T1000 (cell line): Measurements from ENCODE around the gene TESK1.
"Not testable (repeated sequence)": the region's sequence is repeated elsewhere in the genome, so short reads cannot be mapped to it uniquely, and the experiment has no call there.

Experiments used
- DNase-seq: peaks from one replicate; lab custom pipeline; 2025; ENCODE audit warnings: mixed read lengths; lab: John Stamatoyannopoulos, UW

Gene TESK1

GRCh38 chr9:35579130-35579529 lies 25.9 kb upstream of the TESK1 start:
- no peak for DNase-seq

GRCh38 chr9:35579659-35580227 lies 25.3 kb upstream of the TESK1 start:
- not testable (repeated sequence) for DNase-seq

DNA sequence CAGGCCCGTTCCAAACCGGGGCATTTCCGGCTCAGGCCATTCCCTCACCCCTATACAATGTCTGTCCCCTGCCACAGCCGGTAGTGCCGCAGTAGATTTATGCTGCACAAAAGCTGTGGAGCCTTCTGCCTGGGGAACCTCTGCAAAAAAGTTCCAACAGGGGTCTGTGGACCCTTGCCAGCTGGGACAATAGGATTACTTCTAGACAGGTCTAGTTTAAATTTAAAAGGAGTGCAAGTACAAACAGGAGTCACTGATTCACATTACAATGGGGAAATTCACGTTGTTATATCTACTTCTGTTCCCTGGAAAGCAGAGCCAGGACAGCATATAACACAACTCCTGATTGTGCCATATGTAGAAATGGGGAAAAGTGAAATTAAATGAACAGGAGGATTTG lies 21.5 kb upstream of the TESK1 start:
- not testable (repeated sequence) for DNase-seq

DNA sequence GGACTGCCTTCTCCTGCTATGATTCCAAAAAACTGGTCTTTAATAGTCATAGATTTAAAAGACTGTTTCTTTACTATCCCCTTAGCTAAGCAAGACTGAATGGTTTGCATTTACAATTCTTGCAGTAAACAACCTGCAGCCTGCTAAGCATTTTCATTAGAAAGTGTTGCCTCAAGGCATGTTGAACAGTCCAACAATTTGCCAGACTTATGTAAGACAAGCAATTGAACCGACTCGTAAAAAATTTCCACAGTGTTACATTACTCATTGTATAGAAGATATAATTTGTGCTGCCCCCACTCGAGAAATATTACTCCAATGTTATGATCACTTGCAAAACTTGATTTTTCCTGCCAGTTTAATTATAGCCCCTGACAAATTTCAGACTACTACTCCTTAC lies 20.4 kb upstream of the TESK1 start:
- DNase-seq = not testable (repeated sequence)

DNA sequence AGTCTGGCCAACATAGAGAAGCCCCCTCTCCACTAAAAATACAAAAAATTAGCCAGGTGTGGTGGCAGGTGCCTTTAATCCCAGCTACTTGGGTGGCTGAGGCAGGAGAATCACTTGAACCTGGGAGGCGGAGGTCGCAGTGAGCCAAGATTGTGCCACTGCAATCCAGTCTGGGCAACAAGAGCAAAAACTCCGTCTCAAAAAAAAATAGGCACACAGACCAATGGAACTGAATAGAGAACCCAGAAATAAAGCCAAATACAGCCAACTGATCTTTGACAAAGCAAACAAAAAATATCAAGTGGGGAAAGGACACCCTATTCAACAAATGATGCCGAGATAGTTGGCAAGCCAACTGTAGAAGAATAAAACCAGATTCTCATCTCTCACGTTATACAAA lies 16.6 kb upstream of the TESK1 start:
- not testable (repeated sequence) for DNase-seq

DNA sequence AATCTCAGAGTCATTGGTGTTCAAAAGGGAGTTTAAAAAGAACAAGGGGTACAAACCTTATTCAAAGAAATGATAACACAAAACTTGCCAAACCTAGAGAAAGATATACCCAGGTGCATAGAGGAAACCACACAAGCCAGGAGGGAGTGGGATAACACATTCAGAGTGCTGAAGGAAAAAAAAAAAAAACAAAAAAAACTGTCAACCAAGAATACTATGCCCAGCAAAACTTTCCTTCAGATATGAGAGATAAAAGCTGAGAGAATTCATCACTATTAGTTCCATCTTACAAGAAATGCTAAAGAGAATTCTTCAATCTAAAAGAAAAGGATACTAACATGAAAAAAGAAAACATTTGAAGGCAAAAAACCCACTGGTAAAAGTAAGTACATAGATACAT lies 11.5 kb upstream of the TESK1 start:
- DNase-seq = no peak

DNA sequence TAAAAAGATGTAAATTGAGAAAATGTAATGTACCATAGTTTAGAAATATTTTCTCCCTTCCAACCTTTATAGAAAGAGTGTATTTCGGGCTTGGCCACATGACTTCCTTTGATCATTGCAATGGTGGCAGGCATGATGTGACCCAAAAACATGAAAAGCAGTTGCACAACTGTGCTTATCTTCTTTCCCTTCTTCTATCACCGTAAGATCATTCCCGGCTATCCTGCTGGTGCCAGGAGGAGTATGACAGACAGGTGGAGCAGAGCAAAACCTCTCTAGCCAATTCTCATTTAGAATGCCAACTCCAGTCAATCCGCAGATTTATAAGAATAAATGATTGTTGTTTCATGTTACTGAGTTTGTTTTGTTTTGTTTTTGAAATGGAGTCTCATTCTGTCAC lies 10.6 kb upstream of the TESK1 start:
- DNase-seq = no peak

- DNase-seq = not testable (repeated sequence)
Observed at GRCh38 chr9:35596907-35597306, 8.2 kb upstream of the TESK1 start.

DNA sequence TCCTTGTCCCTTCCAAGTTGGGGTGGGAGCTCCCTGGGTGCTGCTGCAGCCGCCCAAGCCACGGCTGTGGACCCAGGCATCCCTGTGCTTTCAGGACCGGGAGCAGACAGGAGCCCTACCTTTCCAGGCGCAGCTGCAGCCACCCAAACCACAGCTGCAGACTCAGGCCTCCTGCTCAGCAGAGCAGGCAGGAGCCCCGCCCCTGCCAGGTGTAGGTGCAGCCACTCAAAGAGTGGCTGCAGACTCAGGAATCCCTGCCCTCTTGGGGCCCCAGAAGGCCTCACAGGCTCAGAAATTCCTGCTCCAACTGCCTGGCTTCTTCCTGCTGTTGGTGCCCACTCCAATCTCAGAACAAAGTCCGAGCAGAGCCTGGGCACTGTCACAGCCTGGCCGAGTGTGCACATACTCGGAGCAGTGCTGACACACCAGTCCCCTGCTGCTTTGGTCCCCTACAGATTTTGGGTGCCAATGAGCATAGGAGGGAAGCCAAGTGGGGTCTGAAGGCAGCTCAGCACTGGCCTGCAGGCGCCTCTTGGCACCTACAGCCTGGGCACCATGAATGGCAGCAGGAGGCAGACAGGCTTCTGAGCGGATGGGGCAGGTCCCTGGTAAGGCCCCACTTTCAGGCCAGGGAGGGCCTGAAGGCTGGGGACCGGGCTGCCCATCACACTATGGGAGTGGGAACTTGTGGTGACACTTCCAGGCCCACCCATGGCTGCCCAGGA lies 6.0 kb upstream of the TESK1 start:
- no peak for DNase-seq

DNA sequence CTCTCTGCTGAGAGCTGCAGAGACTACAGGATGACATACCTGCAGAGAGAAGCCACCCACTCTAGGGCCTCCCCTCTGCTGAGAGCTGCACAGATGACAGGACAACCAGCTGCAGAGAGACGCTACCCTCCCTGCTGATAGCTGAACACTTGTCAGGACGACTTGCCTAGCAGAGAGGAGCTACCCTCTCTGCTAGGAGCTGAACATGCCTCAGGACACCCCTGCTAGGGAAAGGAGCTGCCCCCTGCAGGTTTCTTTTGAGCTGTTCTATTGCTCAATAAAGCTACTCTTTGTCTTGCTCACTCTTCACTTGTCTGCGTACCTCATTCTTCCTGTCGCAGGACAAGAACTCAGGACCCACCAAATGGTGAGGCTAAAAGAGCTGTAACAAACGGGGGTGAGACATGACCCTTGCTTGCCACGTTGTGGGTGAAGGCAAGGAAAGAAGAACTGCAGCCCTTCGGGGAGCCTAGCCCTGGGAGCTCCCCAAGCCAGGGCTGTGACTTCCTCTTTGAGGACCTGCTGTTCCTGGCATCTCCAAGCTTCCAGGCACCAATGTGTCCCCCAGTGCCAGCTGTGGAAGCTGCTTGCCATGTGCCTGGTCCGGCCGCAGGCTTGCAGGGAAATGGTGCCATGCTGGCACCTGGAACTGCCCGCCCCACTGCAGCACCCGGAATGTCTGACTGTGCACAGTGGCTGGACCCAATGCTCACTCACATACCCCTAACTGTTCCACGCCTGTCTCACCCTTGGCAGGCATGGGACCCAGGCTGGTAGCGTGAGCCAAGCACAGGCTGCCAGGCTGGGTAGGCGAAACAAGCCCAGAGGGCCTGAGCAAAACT lies 5.1 kb upstream of the TESK1 start:
- no peak for DNase-seq

GRCh38 chr9:35603506-35603985 lies 1.5 kb upstream of the TESK1 start:
- DNase-seq = no peak

DNA sequence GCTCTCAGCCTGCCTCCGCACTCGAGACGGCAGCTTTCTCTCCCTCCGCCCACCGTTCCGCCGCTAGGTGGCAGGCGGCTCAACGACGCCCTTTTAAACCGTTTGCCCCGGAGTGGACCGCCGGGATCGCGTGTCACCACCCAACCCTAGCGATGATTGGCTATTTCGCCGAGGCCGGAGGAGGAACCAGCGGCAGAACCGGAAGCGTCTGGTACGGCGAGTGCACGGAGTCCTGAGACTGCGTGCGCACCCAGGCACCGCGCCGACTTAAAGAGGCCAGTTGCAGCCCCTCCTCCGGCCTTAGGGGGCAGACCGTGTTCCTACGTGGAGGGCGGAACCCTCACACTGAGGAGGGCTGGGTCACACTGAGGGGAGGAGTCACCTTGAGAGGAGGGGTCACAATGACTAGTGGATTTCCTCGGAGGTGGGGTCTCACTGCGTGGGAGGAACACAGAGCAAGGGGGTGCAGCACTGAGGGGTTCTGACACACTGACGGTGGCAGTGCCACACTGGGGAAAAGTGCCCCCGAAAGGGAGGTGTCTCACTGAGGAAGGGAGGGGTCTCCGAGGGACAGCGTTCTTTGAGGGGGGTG lies 980 bp upstream of the TESK1 start:
- peak; percentile 97 for DNase-seq

GRCh38 chr9:35605351-35606137 lies 482 bp downstream of the TESK1 start:
- DNase-seq = no peak

DNA sequence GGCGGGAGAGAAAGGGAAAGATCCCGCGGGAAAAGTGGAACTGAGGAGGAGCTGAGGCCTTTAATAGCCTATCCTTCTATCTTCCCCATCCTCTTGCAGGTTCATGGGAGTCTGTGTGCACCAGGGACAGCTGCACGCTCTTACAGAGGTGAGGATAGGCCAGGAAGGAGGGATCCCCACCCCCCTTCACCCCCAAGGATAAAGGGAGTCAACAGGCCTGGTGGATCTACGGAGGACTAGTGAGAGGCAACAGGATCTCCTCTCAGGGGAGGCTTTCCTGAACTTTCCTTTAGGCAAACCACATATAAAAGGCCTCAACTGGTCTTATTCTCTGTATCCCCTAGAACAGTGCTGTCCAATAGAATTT lies 1.1 kb downstream of the TESK1 start:
- no peak for DNase-seq

GRCh38 chr9:35606726-35607125 lies 1.7 kb downstream of the TESK1 start:
- DNase-seq = no peak

DNA sequence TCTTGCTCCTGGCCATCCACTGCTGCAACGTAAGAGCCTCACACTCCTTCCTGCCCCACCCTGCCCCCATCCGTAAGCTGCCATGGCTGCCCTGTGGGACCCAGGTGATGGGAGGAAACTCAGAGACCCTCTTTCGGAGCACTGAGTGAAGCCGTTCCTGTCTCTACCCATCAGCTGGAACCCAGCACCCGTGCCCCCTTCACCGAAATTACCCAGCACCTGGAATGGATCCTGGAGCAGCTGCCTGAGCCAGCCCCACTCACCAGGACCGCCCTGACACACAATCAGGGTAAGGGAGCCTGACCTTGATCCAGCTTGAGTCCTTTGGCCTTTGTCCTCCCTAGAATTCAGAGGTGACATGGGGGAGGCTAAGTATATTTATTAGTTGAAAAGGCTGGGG lies 3.2 kb downstream of the TESK1 start:
- DNase-seq = no peak

DNA sequence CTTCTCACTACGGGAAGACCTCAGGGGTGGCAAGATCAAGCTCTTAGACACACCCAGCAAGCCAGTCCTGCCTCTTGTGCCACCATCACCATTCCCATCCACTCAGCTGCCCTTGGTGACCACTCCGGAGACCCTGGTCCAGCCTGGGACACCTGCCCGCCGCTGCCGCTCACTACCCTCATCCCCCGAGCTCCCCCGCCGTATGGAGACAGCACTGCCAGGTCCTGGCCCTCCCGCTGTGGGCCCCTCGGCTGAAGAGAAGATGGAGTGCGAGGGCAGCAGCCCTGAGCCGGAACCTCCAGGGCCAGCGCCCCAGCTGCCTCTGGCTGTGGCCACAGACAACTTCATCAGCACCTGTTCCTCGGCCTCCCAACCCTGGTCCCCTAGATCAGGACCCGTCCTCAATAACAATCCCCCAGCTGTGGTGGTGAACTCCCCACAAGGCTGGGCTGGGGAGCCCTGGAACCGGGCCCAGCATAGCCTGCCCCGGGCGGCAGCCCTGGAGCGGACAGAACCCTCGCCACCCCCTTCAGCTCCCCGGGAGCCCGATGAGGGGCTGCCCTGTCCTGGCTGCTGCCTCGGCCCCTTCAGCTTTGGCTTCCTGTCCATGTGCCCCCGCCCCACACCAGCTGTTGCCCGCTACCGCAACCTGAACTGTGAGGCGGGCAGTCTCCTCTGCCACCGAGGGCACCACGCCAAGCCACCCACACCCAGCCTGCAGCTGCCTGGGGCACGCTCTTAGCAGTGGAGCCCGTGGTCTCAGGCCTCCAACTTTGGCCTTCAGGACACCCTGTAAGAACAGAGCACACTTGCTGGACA lies 4.1 kb downstream of the TESK1 start:
- no peak for DNase-seq

DNA sequence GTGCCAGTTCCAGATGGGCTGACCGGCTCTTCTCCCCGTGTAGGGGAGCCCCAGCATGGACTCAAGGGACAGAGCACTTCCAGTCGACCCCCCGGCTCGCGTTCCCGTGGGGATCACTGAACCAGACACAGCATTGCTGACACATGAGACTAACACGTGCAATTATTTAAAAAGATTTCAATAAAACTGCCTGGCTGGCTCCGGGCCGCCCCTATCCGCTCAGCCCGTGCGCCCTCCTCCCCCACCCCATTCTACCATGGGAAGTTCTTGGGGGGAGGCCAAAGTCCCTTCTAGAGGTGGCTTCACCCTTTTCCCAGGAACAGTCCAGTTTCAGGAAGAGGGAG lies 4.7 kb downstream of the TESK1 start:
- no peak for DNase-seq

GRCh38 chr9:35611230-35611797 lies 6.3 kb downstream of the TESK1 start:
- DNase-seq = no peak

DNA sequence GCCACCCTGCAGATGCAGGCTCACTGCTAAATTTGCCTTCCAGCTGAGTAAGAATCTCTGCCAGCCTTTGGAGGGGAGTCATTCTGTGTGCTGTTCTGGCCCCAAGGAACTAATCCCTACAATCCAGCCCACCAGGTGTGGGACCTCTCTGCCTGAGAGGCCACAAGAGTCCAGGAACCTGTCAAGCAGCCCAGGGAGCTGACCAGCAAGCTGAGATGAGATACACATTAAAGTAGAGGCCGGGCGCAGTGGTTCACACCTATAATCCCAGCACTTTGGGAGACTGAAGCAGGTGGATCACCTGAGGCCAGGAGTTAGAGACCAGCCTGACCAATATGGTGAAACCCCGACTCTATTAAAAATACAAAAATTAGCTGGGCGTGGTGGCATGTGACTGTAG lies 7.0 kb downstream of the TESK1 start:
- DNase-seq = not testable (repeated sequence)

GRCh38 chr9:35612843-35613242 lies 7.8 kb downstream of the TESK1 start:
- no peak for DNase-seq
